Neural cell (in vitro differentiated cells): ENCODE measurements around the gene FETUB. TPM values are rescaled to one million over a fixed set of nuclear protein-coding genes. Genes with fewer than 3 reads are reported as not detected.

ENCODE experiments used
- H2AFZ ChIP-seq: fragments of 200-600, 300-800 bp; sonication (generic), shearing (Covaris generic); 2 replicates; pipeline ENCODE4 v1.6.0; 2014; ENCODE audit warnings: low read depth, mild to moderate bottlenecking, antibody characterized with exemption, low read length, moderate library complexity
- H3F3A ChIP-seq: fragments of 200-600 bp; shearing (Covaris generic); 2 replicates; pipeline ENCODE4 v1.6.1; 2016; ENCODE audit warnings: mild to moderate bottlenecking, moderate library complexity, mixed read lengths, antibody characterized with exemption, low read length; ENCODE audit not compliant: insufficient read depth, poor library complexity, severe bottlenecking
- H3K27ac ChIP-seq: fragments of 200-600, 300-800 bp; sonication (generic), shearing (Covaris generic); 2 replicates; pipeline ENCODE4 v1.5.1; 2014; ENCODE audit warnings: mild to moderate bottlenecking, low read length, moderate library complexity
- H3K27me3 ChIP-seq: fragments of 300-800, 200-600 bp; sonication (generic), shearing (Covaris generic); 2 replicates; pipeline ENCODE4 v1.6.0; 2014; ENCODE audit warnings: mild to moderate bottlenecking, low read depth, low read length, moderate library complexity; ENCODE audit not compliant: insufficient read depth
- H3K36me3 ChIP-seq: fragments of 300-800, 200-600 bp; sonication (generic), shearing (Covaris generic); 2 replicates; pipeline ENCODE4 v1.5.1; 2014; ENCODE audit warnings: mild to moderate bottlenecking, antibody characterized with exemption, low read length, moderate library complexity; ENCODE audit not compliant: insufficient read depth
- H3K4me2 ChIP-seq: fragments of 300-800, 200-600 bp; sonication (generic), shearing (Covaris generic); 2 replicates; pipeline ENCODE4 v1.6.0; 2014; ENCODE audit warnings: mild to moderate bottlenecking, low read length
- H3K4me3 ChIP-seq: fragments of 300-800, 200-600 bp; sonication (generic), shearing (Covaris generic); 2 replicates; pipeline ENCODE4 v1.5.1; 2014; ENCODE audit warnings: mild to moderate bottlenecking, low read length, moderate library complexity
- H3K79me2 ChIP-seq: fragments of 200-600 bp; shearing (Covaris generic); replicated peaks from 2 replicates; pipeline ENCODE4 v1.6.0; 2014; ENCODE audit warnings: mild to moderate bottlenecking, low read length, moderate library complexity; ENCODE audit not compliant: insufficient read depth
- H3K9ac ChIP-seq: fragments of 300-800, 200-600 bp; sonication (generic), shearing (Covaris generic); 2 replicates; pipeline ENCODE4 v1.6.1; 2016; ENCODE audit warnings: mild to moderate bottlenecking, low read length, mixed read lengths
- H3K9me2 ChIP-seq: fragments of 200-600 bp; shearing (Covaris generic); 2 replicates; pipeline ENCODE4 v1.6.1; 2016; ENCODE audit warnings: mild to moderate bottlenecking, low read length, mixed read lengths; ENCODE audit not compliant: insufficient read depth
- H3K9me3 ChIP-seq: fragments of 200-600, 300-800 bp; sonication (generic), shearing (Covaris generic); 2 replicates; pipeline ENCODE4 v1.6.1; 2016; ENCODE audit warnings: mild to moderate bottlenecking, mixed run types, low read length, moderate library complexity, mixed read lengths
- H4K20me1 ChIP-seq: fragments of 200-600 bp; shearing (Covaris generic); 2 replicates; pipeline ENCODE4 v1.6.1; 2016; ENCODE audit warnings: mild to moderate bottlenecking, mixed run types; ENCODE audit not compliant: insufficient read depth
- EP300 ChIP-seq: fragments of 450-650 bp; conservative IDR thresholded peaks from 2 replicates; pipeline ENCODE4 v1.6.1; 2014; ENCODE audit warnings: antibody characterized with exemption, mild to moderate bottlenecking, moderate library complexity; ENCODE audit not compliant: poor library complexity, severe bottlenecking
- EZH2 ChIP-seq: fragments of 200-600, 300-800 bp; shearing (Covaris generic), sonication (generic); IDR thresholded peaks from 2 replicates; pipeline ENCODE4 v1.6.1; 2014; ENCODE audit warnings: antibody characterized with exemption, low read length, borderline replicate concordance, mild to moderate bottlenecking; ENCODE audit not compliant: insufficient read depth, poor library complexity, severe bottlenecking
- MXI1 ChIP-seq: fragments of 450-650 bp; conservative IDR thresholded peaks from 2 replicates; pipeline ENCODE4 v1.6.1; 2014; ENCODE audit warnings: antibody characterized with exemption, mild to moderate bottlenecking; ENCODE audit not compliant: poor library complexity, severe bottlenecking
- POLR2AphosphoS5 ChIP-seq: IDR thresholded peaks from 2 replicates; pipeline ENCODE4 v1.6.1; 2012
- RAD21 ChIP-seq: fragments of 450-650 bp; conservative IDR thresholded peaks from 2 replicates; pipeline ENCODE4 v1.6.1; 2014; ENCODE audit warnings: antibody characterized with exemption, mild to moderate bottlenecking, moderate library complexity
- SMC3 ChIP-seq: fragments of 450-650 bp; conservative IDR thresholded peaks from 2 replicates; pipeline ENCODE4 v1.6.1; 2014; ENCODE audit warnings: antibody characterized with exemption, mild to moderate bottlenecking, moderate library complexity; ENCODE audit not compliant: poor library complexity
- TAF1 ChIP-seq: IDR thresholded peaks from 2 replicates; pipeline ENCODE4 v1.6.1; 2012; ENCODE audit warnings: low read depth
- polyA plus RNA-seq: library from polyadenylated mRNA; depleted of rRNA; stranded (reverse); fragments of >200 nt; gene quantifications from 2 replicates; pipeline ENCODE4 v1.2.3, GENCODE V29; 2014
- TF ChIP-seq, protein P1 (sequence below): IDR thresholded peaks from 2 replicates; pipeline ENCODE4 v1.6.1; 2012; ENCODE audit warnings: borderline replicate concordance
- TF ChIP-seq, protein P2 (sequence below): fragments of 450-650 bp; IDR thresholded peaks from 2 replicates; pipeline ENCODE4 v1.5.1; 2014; ENCODE audit warnings: antibody characterized with exemption, mild to moderate bottlenecking, moderate library complexity; ENCODE audit not compliant: poor library complexity, severe bottlenecking

The FETUB gene
- polyA plus RNA-seq, 1 donor from 2014 or later = not detected

DNA sequence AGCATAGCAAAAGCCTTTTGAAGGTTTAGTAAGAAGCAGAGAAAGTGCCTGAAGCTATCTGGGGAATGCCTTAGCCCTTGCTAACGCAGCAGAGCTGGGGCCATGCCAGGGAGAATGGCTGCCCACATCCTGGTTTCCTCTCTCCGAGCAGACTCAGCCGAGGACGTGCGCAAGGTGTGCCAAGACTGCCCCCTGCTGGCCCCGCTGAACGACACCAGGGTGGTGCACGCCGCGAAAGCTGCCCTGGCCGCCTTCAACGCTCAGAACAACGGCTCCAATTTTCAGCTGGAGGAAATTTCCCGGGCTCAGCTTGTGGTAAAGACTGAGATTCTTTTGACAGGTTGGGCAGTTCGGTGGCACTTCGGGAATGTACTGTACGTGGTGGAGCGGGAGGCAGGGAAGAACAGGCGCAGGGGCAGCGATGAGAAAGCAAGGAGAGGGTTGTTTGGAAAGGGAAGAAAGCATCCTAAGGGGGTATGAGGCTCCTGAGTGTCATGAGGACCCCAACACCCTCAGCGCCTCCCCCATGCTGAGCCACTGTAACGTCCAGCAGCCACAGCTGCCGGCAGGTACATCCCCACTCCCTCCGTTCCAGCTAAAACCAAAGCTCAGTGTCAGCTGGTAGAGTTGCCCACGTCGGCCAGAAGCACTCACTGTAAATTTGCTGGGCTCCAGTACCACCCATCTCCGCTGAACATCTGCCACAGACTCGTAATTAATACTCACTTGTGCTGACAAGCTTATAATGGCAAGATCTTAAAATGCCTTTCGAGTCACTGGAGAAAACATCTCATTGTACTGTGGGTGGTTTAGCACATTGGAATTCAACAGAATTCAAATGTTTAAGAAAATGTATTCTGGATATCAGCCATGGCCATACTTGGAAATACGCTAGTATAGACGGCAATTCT, 22.9 kb upstream of the FETUB start:
- H3K4me3 ChIP-seq = no peak overlapping the region
- H3K79me2 ChIP-seq = no peaks in the 10 kb centered on the region
- H3K27me3 ChIP-seq = no peaks in the 10 kb centered on the region
- H4K20me1 ChIP-seq = no peaks in the 10 kb centered on the region
- H3K36me3 ChIP-seq = no peaks in the 10 kb centered on the region
- TF ChIP-seq, protein P1, sequence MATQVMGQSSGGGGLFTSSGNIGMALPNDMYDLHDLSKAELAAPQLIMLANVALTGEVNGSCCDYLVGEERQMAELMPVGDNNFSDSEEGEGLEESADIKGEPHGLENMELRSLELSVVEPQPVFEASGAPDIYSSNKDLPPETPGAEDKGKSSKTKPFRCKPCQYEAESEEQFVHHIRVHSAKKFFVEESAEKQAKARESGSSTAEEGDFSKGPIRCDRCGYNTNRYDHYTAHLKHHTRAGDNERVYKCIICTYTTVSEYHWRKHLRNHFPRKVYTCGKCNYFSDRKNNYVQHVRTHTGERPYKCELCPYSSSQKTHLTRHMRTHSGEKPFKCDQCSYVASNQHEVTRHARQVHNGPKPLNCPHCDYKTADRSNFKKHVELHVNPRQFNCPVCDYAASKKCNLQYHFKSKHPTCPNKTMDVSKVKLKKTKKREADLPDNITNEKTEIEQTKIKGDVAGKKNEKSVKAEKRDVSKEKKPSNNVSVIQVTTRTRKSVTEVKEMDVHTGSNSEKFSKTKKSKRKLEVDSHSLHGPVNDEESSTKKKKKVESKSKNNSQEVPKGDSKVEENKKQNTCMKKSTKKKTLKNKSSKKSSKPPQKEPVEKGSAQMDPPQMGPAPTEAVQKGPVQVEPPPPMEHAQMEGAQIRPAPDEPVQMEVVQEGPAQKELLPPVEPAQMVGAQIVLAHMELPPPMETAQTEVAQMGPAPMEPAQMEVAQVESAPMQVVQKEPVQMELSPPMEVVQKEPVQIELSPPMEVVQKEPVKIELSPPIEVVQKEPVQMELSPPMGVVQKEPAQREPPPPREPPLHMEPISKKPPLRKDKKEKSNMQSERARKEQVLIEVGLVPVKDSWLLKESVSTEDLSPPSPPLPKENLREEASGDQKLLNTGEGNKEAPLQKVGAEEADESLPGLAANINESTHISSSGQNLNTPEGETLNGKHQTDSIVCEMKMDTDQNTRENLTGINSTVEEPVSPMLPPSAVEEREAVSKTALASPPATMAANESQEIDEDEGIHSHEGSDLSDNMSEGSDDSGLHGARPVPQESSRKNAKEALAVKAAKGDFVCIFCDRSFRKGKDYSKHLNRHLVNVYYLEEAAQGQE = no peak
- TF ChIP-seq, protein P2, sequence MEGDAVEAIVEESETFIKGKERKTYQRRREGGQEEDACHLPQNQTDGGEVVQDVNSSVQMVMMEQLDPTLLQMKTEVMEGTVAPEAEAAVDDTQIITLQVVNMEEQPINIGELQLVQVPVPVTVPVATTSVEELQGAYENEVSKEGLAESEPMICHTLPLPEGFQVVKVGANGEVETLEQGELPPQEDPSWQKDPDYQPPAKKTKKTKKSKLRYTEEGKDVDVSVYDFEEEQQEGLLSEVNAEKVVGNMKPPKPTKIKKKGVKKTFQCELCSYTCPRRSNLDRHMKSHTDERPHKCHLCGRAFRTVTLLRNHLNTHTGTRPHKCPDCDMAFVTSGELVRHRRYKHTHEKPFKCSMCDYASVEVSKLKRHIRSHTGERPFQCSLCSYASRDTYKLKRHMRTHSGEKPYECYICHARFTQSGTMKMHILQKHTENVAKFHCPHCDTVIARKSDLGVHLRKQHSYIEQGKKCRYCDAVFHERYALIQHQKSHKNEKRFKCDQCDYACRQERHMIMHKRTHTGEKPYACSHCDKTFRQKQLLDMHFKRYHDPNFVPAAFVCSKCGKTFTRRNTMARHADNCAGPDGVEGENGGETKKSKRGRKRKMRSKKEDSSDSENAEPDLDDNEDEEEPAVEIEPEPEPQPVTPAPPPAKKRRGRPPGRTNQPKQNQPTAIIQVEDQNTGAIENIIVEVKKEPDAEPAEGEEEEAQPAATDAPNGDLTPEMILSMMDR = peak; percentile 48
- no peak overlapping the region for H3K27ac ChIP-seq
- H3K9me2 ChIP-seq = no peaks in the 10 kb centered on the region
- H2AFZ ChIP-seq = no peak overlapping the region
- no peak overlapping the region for H3K4me2 ChIP-seq
- H3F3A ChIP-seq = peaks cover 4% of the 10 kb centered on the region
- no peak overlapping the region for H3K9ac ChIP-seq
- H3K9me3 ChIP-seq = no peaks in the 10 kb centered on the region

DNA sequence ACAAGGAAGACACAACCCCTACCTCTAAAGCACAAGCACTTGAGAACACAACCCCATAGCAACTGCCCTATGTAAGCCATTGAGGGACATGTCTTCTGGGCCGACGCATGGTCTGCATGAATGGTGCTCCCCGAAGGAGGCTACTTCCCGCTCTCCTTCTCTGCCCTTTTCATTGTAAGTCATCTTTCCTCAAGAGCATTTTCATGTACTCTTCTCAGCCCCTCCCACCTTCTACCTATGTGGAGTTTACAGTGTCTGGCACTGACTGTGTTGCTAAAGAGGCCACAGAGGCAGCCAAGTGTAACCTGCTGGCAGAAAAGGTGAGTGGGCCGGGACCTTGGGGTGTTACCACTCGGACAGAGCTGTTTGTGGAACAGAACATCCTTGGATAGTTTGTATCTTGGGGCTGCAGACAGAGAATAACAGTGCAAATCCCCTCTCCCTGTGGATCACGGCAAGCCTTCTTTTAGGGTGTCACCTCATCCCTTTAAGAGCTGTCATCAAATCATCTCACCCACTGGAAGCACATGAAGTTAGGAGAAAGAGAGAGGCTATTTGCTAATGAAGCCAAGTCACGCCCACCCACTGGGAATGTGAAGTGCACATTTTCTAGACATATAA, 21.8 kb upstream of the FETUB start:
- Histone ChIP-seq H2AFZ (no peak overlapping the region), H3K36me3 (no peaks in the 10 kb centered on the region), H3K9me2 (no peaks in the 10 kb centered on the region)

More for the DNA sequence above, 21.8 kb upstream of the FETUB start:
- H3K9ac ChIP-seq = no peak overlapping the region
- H3K27me3 ChIP-seq = no peaks in the 10 kb centered on the region
- H3K9me3 ChIP-seq = no peaks in the 10 kb centered on the region
- peaks cover 4% of the 10 kb centered on the region for H3F3A ChIP-seq
- no peak overlapping the region for H3K27ac ChIP-seq
- H4K20me1 ChIP-seq = no peaks in the 10 kb centered on the region
- no peaks in the 10 kb centered on the region for H3K79me2 ChIP-seq
- no peak overlapping the region for H3K4me3 ChIP-seq
- no peak overlapping the region for H3K4me2 ChIP-seq
- TF ChIP-seq MXI1 = no peak
- TF ChIP-seq, protein P2 = no peak
- TF ChIP-seq RAD21 = no peak
- no peak for TF ChIP-seq SMC3
- TF ChIP-seq, protein P1 = no peak
- TF ChIP-seq EP300 = no peak
- no peak for TF ChIP-seq TAF1
- no peak for TF ChIP-seq EZH2
- no peak for TF ChIP-seq POLR2AphosphoS5
